Lung (tissue), 12 donors: ENCODE results near the gene OSBPL3. TPM values are rescaled to one million over a fixed set of nuclear protein-coding genes. Genes with fewer than 3 reads are reported as not detected.

ENCODE experiments used
- ATAC-seq: fragments of 200-7000 bp; cut with Tn5 transposase; one replicate; pipeline ENCODE4 v1.9.1; 2020; ENCODE audit warnings: moderate number of reproducible peaks; ENCODE audit not compliant: insufficient read depth, low FRiP score
- DNase-seq, 3 donors: peaks; one replicate each; pipeline ENCODE4 v3.0.0-alpha.2; 2013 to 2017
- H3K27ac ChIP-seq, 2 donors: one replicate each; pipeline ENCODE4 v1.5.1; 2013; ENCODE audit warnings: mild to moderate bottlenecking in 2 of 2, moderate library complexity in 2 of 2, control low read depth in 1 of 2, inconsistent platforms in 1 of 2, low read depth in 1 of 2, low read length in 1 of 2
- H3K27me3 ChIP-seq, 3 donors: one replicate each; pipeline ENCODE4 v1.5.1; 2013; ENCODE audit warnings: low read length in 2 of 3; ENCODE audit not compliant: control insufficient read depth in 3 of 3, insufficient read depth in 3 of 3
- H3K36me3 ChIP-seq, 4 donors: one replicate each; pipeline ENCODE4 v1.5.1; 2013; ENCODE audit warnings: low read length in 4 of 4, mild to moderate bottlenecking in 1 of 4, moderate library complexity in 1 of 4; ENCODE audit not compliant: control insufficient read depth in 4 of 4, insufficient read depth in 4 of 4
- H3K4me1 ChIP-seq, 5 donors: one replicate each; pipeline ENCODE4 v1.5.1; 2013; ENCODE audit warnings: low read length in 5 of 5, mild to moderate bottlenecking in 2 of 5, moderate library complexity in 1 of 5; ENCODE audit not compliant: control insufficient read depth in 5 of 5, insufficient read depth in 5 of 5
- H3K4me3 ChIP-seq: one replicate; pipeline ENCODE4 v1.5.1; 2013; ENCODE audit warnings: mild to moderate bottlenecking, control low read depth, moderate library complexity
- H3K9ac ChIP-seq, 2 donors: one replicate each; pipeline ENCODE4 v1.5.1; 2013; ENCODE audit warnings: low read length in 2 of 2, control low read depth in 1 of 2; ENCODE audit not compliant: insufficient read depth in 1 of 2
- H3K9me3 ChIP-seq, 4 donors: one replicate each; pipeline ENCODE4 v1.5.1; 2013; ENCODE audit warnings: low read length in 3 of 4, mild to moderate bottlenecking in 1 of 4, moderate library complexity in 1 of 4; ENCODE audit not compliant: control insufficient read depth in 4 of 4, insufficient read depth in 3 of 4
- WGBS, 2 donors: extraction: QIAGEN DNeasy Blood & Tissue Kit; methylation state at CpG; one replicate each; pipeline ENCODE4 v1.1.7; 2013; 5-methylcytosine and 5-hydroxymethylcytosine counted together
- polyA plus RNA-seq, 2 donors: library from polyadenylated mRNA; stranded (reverse); fragments of 200-250 nt; gene quantifications; one replicate each; pipeline ENCODE4 v1.2.1, GENCODE V29; 2013
- total RNA-seq, 2 donors: library from RNA; depleted of rRNA in 1 of 2; stranded (reverse); fragments of >200 nt in 1 of 2; gene quantifications; one replicate each; pipeline ENCODE4 v1.2.1, GENCODE V29; 2014 to 2021
- TF ChIP-seq, protein P1 (sequence below): IDR thresholded peaks from 2 replicates; pipeline ENCODE4 v1.5.1; 2012; ENCODE audit warnings: mild to moderate bottlenecking; ENCODE audit errors: control extremely low read depth, extremely low read depth
- donor health status: control.
- donor health status: control.
- donor health status: Bipolar disorder and iron deficiency.
- donor health status: healthy.
- donor health status: DM: yes; HTN: yes; CAD: no.

Gene OSBPL3
- total and polyA plus RNA-seq, 4 donors = 8.6 to 32.0 (median 20.4) TPM

DNA sequence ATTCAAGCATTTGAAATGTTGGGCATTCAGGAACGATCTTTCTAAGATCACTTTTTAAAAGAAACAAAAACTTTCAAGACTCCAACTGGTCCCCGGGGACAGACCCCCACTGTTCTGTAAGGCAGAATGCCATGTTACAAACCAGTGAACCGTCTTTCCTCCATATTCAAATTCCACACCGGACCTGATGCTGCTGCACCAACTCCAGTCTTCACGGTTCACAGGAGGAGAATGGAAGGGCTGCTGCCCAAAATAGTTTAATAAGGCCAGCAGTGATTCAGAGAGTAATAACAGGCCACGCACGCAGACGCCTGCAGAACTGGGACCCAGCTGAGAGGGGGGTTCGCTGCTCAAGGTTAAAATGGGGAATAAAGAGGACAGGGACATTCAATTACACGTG, 47.2 kb downstream of the OSBPL3 start:
- Histone ChIP-seq H3K4me3 (no peak overlapping the region), H3K9ac (no peak overlapping the region), H3K27me3 (no peaks in the 10 kb centered on the region), H3K9me3 (no peaks in the 10 kb centered on the region), H3K27ac (no peak overlapping the region), H3K36me3 (no peaks in the 10 kb centered on the region), H3K4me1 (no peaks in the 10 kb centered on the region)
- 90 to 94% methylated on average over 10 of the region's 10 CpGs for WGBS, 2 donors
- TF ChIP-seq, protein P1, sequence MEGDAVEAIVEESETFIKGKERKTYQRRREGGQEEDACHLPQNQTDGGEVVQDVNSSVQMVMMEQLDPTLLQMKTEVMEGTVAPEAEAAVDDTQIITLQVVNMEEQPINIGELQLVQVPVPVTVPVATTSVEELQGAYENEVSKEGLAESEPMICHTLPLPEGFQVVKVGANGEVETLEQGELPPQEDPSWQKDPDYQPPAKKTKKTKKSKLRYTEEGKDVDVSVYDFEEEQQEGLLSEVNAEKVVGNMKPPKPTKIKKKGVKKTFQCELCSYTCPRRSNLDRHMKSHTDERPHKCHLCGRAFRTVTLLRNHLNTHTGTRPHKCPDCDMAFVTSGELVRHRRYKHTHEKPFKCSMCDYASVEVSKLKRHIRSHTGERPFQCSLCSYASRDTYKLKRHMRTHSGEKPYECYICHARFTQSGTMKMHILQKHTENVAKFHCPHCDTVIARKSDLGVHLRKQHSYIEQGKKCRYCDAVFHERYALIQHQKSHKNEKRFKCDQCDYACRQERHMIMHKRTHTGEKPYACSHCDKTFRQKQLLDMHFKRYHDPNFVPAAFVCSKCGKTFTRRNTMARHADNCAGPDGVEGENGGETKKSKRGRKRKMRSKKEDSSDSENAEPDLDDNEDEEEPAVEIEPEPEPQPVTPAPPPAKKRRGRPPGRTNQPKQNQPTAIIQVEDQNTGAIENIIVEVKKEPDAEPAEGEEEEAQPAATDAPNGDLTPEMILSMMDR = no peak
- DNase-seq (no peak), ATAC-seq (no peak)

- WGBS, 2 donors = 88 to 91% methylated on average over 3 of the region's 3 CpGs
- H3K36me3 ChIP-seq = no peaks in the 10 kb centered on the region
Measured at GRCh38 chr7:24932389-24932788, 47.6 kb downstream of the OSBPL3 start.

DNA sequence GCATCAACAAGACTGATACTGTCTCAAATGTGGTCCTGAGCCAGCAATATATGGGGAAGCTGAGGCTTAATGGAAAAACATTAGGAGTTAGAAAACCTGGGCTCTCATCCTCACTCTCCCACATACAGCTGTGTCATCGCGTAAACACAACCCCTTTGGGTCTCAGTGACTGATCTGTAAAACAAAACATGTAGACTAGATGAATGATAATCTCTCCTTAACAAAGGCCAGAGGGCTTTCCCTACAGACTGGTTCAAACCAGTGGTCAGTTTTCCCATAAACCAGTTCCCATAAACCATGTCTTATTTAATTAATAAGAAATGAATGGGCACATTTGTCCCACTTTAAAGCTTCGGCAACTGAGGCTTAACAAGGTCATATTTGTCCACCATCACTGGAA, 48.1 kb downstream of the OSBPL3 start:
- TF ChIP-seq, protein P1 = no peak
- DNase-seq (no peak), ATAC-seq (no peak)
- Histone ChIP-seq H3K27ac (no peak overlapping the region), H3K4me1 (no peaks in the 10 kb centered on the region), H3K36me3 (no peaks in the 10 kb centered on the region), H3K9me3 (no peaks in the 10 kb centered on the region), H3K4me3 (no peak overlapping the region), H3K9ac (no peak overlapping the region), H3K27me3 (no peaks in the 10 kb centered on the region)
- WGBS, 2 donors = 85 to 97% methylated on average over 3 of the region's 3 CpGs

More at GRCh38 chr7:24932389-24932788, 47.6 kb downstream of the OSBPL3 start:
- ATAC-seq (no peak), DNase-seq (no peak)
- H3K4me3 ChIP-seq = no peak overlapping the region
- TF ChIP-seq, protein P1 = no peak
- no peak overlapping the region for H3K9ac ChIP-seq
- H3K27ac ChIP-seq = no peak overlapping the region
- no peaks in the 10 kb centered on the region for H3K4me1 ChIP-seq
- no peaks in the 10 kb centered on the region for H3K9me3 ChIP-seq
- no peaks in the 10 kb centered on the region for H3K27me3 ChIP-seq

DNA sequence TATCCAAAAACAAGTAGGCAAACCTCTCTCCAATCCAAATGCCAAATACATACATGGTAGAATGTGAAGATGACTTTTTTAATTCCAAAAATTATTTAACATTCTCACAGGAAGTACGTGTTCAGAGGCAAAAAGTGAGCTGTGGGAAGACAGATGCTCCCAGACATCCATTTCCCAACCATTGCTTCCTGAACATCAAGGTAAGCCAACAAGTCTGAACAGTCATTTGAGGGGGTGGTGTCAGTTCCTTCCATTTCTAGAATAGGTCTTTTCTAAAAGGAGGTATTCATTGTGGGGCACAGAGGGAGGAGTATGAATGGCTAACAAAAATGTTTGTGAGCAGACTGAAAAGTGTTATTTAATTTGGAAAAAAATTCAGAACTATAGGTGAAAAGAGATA, 49.1 kb downstream of the OSBPL3 start:
- Histone ChIP-seq H3K4me3 (no peak overlapping the region), H3K27me3 (no peaks in the 10 kb centered on the region), H3K36me3 (no peaks in the 10 kb centered on the region), H3K9ac (no peak overlapping the region), H3K27ac (no peak overlapping the region), H3K9me3 (no peaks in the 10 kb centered on the region), H3K4me1 (peaks cover 0 to 1% (median 0%) of the 10 kb centered on the region in 5 donors)
- ATAC-seq = no peak
- DNase-seq = no peak
- TF ChIP-seq, protein P1 = no peak
- WGBS, 2 donors = 78 to 91% methylated on average over 1 of the region's 1 CpG
